ENCODE data around the gene ACTG1. TPM values are rescaled to one million over a fixed set of nuclear protein-coding genes. Genes with fewer than 3 reads are reported as not detected.
A peak's percentile ranks its signal among the peaks of the same experiment; 100 is the strongest.

Gene ACTG1
- total and polyA plus RNA-seq, 9 of the 15 experiments (the other 6 are each of a cell fraction or from before 2014, with no cell fraction given): 224 to 1,775 (median 568) TPM

DNA sequence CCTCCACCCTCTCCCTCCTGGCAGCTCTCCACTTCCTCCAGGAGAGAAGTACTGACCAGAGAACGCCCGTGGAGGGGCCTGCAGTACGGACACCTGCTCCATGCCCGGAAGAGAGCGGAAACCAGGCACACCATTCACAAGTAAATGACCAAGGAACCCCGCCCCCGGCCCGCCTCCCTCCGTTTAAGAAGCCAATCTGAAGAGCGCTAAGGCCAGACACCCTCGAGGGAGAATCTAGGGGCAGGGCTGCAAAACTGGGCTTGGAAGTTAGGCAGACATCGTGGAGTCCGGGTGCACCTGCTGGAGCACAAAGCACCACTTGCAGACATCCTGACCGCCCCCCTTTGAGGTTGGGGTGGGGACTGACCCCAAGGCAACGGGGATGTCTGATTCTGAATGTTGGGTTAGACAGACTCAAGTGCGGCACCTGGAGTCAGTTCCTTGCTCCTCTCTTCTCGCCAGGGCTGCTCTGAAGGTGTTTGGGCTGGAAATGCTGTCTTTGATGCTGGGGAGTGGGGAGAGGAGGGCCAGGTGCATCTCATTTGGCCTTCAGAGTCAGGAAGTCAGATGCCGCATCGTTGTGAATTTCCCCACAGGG, 40.5 kb upstream of the ACTG1 start (continued):
- no peak for TF ChIP-seq POLR3G (IDR thresholded peaks at IDR 0.05; ENCODE audit: extremely low read depth, insufficient read length, insufficient replicate concordance)
- no peak for TF ChIP-seq GTF2F1 (IDR thresholded peaks at IDR 0.05; ENCODE audit: low read depth, low read length)
- no peak for TF ChIP-seq HNRNPK (IDR thresholded peaks at IDR 0.05; ENCODE audit: low read depth, low read length, poor library complexity, severe bottlenecking)
- TF ChIP-seq HNRNPLL (IDR thresholded peaks at IDR 0.05; ENCODE audit: low read depth, low read length, poor library complexity, severe bottlenecking): peak; percentile 15
- TF ChIP-seq HMG20A (CRISPR knock-in tag; conservative IDR thresholded peaks at IDR 0.05): no peak
- no peak for TF ChIP-seq NEUROD1 (IDR thresholded peaks at IDR 0.05; ENCODE audit: borderline replicate concordance, low read depth, low read length, partially characterized antibody)
- TF ChIP-seq CCAR2 (IDR thresholded peaks at IDR 0.05; ENCODE audit: low read depth, low read length): no peak
- no peak for TF ChIP-seq HEY1 (CRISPR knock-in tag; IDR thresholded peaks at IDR 0.05; ENCODE audit: borderline replicate concordance)
- no peak for TF ChIP-seq SOX6 (IDR thresholded peaks at IDR 0.05)
- no peak for TF ChIP-seq KHSRP (IDR thresholded peaks at IDR 0.05)
- peak; percentile 46; the same call in 1 of the 2 replicates for TF ChIP-seq CBFB (CRISPR knock-in tag; IDR thresholded peaks at IDR 0.05)
- TF ChIP-seq, protein P1, sequence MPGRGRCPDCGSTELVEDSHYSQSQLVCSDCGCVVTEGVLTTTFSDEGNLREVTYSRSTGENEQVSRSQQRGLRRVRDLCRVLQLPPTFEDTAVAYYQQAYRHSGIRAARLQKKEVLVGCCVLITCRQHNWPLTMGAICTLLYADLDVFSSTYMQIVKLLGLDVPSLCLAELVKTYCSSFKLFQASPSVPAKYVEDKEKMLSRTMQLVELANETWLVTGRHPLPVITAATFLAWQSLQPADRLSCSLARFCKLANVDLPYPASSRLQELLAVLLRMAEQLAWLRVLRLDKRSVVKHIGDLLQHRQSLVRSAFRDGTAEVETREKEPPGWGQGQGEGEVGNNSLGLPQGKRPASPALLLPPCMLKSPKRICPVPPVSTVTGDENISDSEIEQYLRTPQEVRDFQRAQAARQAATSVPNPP (IDR thresholded peaks at IDR 0.05; ENCODE audit: borderline replicate concordance, insufficient read depth, insufficient read length): no peak
- no peak for TF ChIP-seq ETS2 (tag; IDR thresholded peaks at IDR 0.05; ENCODE audit: borderline replicate concordance, poor library complexity, severe bottlenecking)
- TF ChIP-seq SMC3 (conservative IDR thresholded peaks at IDR 0.05; ENCODE audit: insufficient read depth, low read depth, low read length): no peak
- TF ChIP-seq CBFA2T2 (conservative IDR thresholded peaks at IDR 0.05): no peak
- TF ChIP-seq MEIS2 (IDR thresholded peaks at IDR 0.05; ENCODE audit: partially characterized antibody): no peak
- TF ChIP-seq RBM34 (IDR thresholded peaks at IDR 0.05; ENCODE audit: borderline replicate concordance, insufficient read depth, low read length): no peak
- TF ChIP-seq ZNF217 (CRISPR knock-in tag; IDR thresholded peaks at IDR 0.05): no peak
- TF ChIP-seq TBL1XR1 (IDR thresholded peaks at IDR 0.05; ENCODE audit: low read length in 2 of 2): no peak
- TF ChIP-seq CCNT2 (IDR thresholded peaks at IDR 0.05; ENCODE audit: borderline replicate concordance, extremely low read depth, insufficient read length, low read depth, low read length): no peak
- TF ChIP-seq, protein P2, sequence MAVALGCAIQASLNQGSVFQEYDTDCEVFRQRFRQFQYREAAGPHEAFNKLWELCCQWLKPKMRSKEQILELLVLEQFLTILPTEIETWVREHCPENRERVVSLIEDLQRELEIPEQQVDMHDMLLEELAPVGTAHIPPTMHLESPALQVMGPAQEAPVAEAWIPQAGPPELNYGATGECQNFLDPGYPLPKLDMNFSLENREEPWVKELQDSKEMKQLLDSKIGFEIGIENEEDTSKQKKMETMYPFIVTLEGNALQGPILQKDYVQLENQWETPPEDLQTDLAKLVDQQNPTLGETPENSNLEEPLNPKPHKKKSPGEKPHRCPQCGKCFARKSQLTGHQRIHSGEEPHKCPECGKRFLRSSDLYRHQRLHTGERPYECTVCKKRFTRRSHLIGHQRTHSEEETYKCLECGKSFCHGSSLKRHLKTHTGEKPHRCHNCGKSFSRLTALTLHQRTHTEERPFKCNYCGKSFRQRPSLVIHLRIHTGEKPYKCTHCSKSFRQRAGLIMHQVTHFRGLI (CRISPR knock-in tag; IDR thresholded peaks at IDR 0.05): no peak
- no peak for TF ChIP-seq EWSR1 (IDR thresholded peaks at IDR 0.05; ENCODE audit: borderline replicate concordance, low read depth, partially characterized antibody)
- no peak for TF ChIP-seq SRF (CRISPR knock-in tag; IDR thresholded peaks at IDR 0.05)
- TF ChIP-seq SMARCB1 (IDR thresholded peaks at IDR 0.05; ENCODE audit: insufficient read length, low read depth): no peak
- TF ChIP-seq, protein P3, sequence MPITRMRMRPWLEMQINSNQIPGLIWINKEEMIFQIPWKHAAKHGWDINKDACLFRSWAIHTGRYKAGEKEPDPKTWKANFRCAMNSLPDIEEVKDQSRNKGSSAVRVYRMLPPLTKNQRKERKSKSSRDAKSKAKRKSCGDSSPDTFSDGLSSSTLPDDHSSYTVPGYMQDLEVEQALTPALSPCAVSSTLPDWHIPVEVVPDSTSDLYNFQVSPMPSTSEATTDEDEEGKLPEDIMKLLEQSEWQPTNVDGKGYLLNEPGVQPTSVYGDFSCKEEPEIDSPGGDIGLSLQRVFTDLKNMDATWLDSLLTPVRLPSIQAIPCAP (CRISPR knock-in tag; IDR thresholded peaks at IDR 0.05; ENCODE audit: borderline replicate concordance): no peak
- TF ChIP-seq ZSCAN32 (CRISPR knock-in tag; IDR thresholded peaks at IDR 0.05): no peak

Data from K562 (cell line).